Measurements from ENCODE around the gene GAP43. TPM values are rescaled to one million over a fixed set of nuclear protein-coding genes. Genes with fewer than 3 reads are reported as not detected.
A peak's percentile ranks its signal among the peaks of the same experiment; 100 is the strongest.

GAP43 gene
- total and polyA plus RNA-seq, 2 of the 13 experiments (the other 11 are each of a cell fraction or from before 2014, with no cell fraction given), result not detected

GRCh38 chr3:115590873-115591272 is 32.4 kb upstream of the GAP43 start:
- no peak for FAIRE-seq
- H2AFZ ChIP-seq (ENCODE audit: low read length), result no peak overlapping the region
- H3K9me3 ChIP-seq (ENCODE audit: low read length), result no peaks in the 10 kb centered on the region
- TF ChIP-seq XRCC5 (optimal IDR thresholded peaks at IDR 0.05; ENCODE audit: low read length), result no peak
- no peak overlapping the region for H3K4me2 ChIP-seq (ENCODE audit: low read depth, low read length)
- intact Hi-C loops (cut with micrococcal nuclease; ENCODE audit: unreplicated experiment), result no loop called here
- no peak overlapping the region for H3K27ac ChIP-seq (ENCODE audit: extremely low read length, insufficient read depth, low read length)
- CTCF ChIA-PET (ENCODE audit: low intra/inter-chr PET ratio, low total read pairs), result no interaction called here
- H3K79me2 ChIP-seq (ENCODE audit: insufficient read depth, low read length), result no peaks in the 10 kb centered on the region
- DNase-seq (ENCODE audit: low spot score), result no peak
- in situ Hi-C loops (cut with HindIII; ENCODE audit: extremely low pct_ligation_motif_present, low pct_unique_long_range_greater_than_20kb), result no loop called here
- H3K4me1 ChIP-seq (ENCODE audit: insufficient read depth, low read length), result no peaks in the 10 kb centered on the region
- POLR2A ChIA-PET, result no interaction called here
- H3K9ac ChIP-seq (ENCODE audit: insufficient read depth, low read depth, low read length), result no peak overlapping the region
- ATAC-seq, result no peak
- no peaks in the 10 kb centered on the region for H3K36me3 ChIP-seq (replicated peaks in 1 of 2; ENCODE audit: control insufficient read depth in 1 of 2, insufficient read depth in 2 of 2, low read length in 2 of 2)
- 5% methylated on average over 3 of the region's 3 CpGs for WGBS (ENCODE audit: low lambda C conversion rate)
- no peaks in the 10 kb centered on the region for H3K27me3 ChIP-seq (ENCODE audit: control insufficient read depth in 1 of 2, insufficient read depth in 2 of 2, low read length in 2 of 2)
- no peaks in the 10 kb centered on the region for H4K20me1 ChIP-seq (ENCODE audit: insufficient read depth, low read length)
- BruUV-seq (replicated peaks), result no TSS peak
- H3K4me3 ChIP-seq (replicated peaks in 1 of 3; ENCODE audit: insufficient read depth in 1 of 3, low read depth in 2 of 3, low read length in 3 of 3), result no peak overlapping the region

GRCh38 chr3:115595611-115596275 is 27.6 kb upstream of the GAP43 start:
- Histone ChIP-seq H3K4me3 (replicated peaks in 1 of 3; ENCODE audit: insufficient read depth in 1 of 3, low read depth in 2 of 3, low read length in 3 of 3) (no peak overlapping the region), H4K20me1 (ENCODE audit: insufficient read depth, low read length) (no peaks in the 10 kb centered on the region), H2AFZ (ENCODE audit: low read length) (no peak overlapping the region), H3K36me3 (replicated peaks in 1 of 2; ENCODE audit: control insufficient read depth in 1 of 2, insufficient read depth in 2 of 2, low read length in 2 of 2) (no peaks in the 10 kb centered on the region), H3K4me1 (ENCODE audit: insufficient read depth, low read length) (no peaks in the 10 kb centered on the region), H3K4me2 (ENCODE audit: low read depth, low read length) (no peak overlapping the region), H3K9me3 (ENCODE audit: low read length) (no peaks in the 10 kb centered on the region), H3K27ac (ENCODE audit: extremely low read length, insufficient read depth, low read length) (no peak overlapping the region), H3K79me2 (ENCODE audit: insufficient read depth, low read length) (no peaks in the 10 kb centered on the region), H3K27me3 (ENCODE audit: control insufficient read depth in 1 of 2, insufficient read depth in 2 of 2, low read length in 2 of 2) (no peaks in the 10 kb centered on the region), H3K9ac (ENCODE audit: insufficient read depth, low read depth, low read length) (no peak overlapping the region)
- FAIRE-seq, result no peak
- in situ Hi-C loops (cut with HindIII; ENCODE audit: extremely low pct_ligation_motif_present, low pct_unique_long_range_greater_than_20kb), result no loop called here
- no peak for TF ChIP-seq SMC3 (IDR thresholded peaks at IDR 0.05; ENCODE audit: low read length)
- TF ChIP-seq ZNF33A (CRISPR knock-in tag; IDR thresholded peaks at IDR 0.05; ENCODE audit: borderline replicate concordance), result no peak
- no peak for TF ChIP-seq RORA (CRISPR knock-in tag; IDR thresholded peaks at IDR 0.05)
- TF ChIP-seq ZNF788 (CRISPR knock-in tag; IDR thresholded peaks at IDR 0.05; ENCODE audit: borderline replicate concordance), result no peak
- no peak for TF ChIP-seq TAF15 (IDR thresholded peaks at IDR 0.05; ENCODE audit: low read depth, low read length, poor library complexity, severe bottlenecking)
- no peak for TF ChIP-seq ZNF496 (CRISPR knock-in tag; IDR thresholded peaks at IDR 0.05; ENCODE audit: insufficient replicate concordance)
- TF ChIP-seq TIGD3 (CRISPR knock-in tag; IDR thresholded peaks at IDR 0.05; ENCODE audit: borderline replicate concordance), result no peak
- no peak for TF ChIP-seq SYNCRIP (IDR thresholded peaks at IDR 0.05; ENCODE audit: insufficient read depth, low read depth, low read length)
- TF ChIP-seq GZF1 (CRISPR knock-in tag; IDR thresholded peaks at IDR 0.05), result no peak
- POLR2A ChIA-PET, result no interaction called here
- peak; percentile 7 for DNase-seq (ENCODE audit: low spot score)
- ATAC-seq, result no peak
- intact Hi-C loops (cut with micrococcal nuclease; ENCODE audit: unreplicated experiment), result no loop called here
- CTCF ChIA-PET (ENCODE audit: low intra/inter-chr PET ratio, low total read pairs), result no interaction called here
- 40% methylated on average over 2 of the region's 2 CpGs for WGBS (ENCODE audit: low lambda C conversion rate)
- no TSS peak for BruUV-seq (replicated peaks)
